Measurements from ENCODE around the gene C8A.

DNA sequence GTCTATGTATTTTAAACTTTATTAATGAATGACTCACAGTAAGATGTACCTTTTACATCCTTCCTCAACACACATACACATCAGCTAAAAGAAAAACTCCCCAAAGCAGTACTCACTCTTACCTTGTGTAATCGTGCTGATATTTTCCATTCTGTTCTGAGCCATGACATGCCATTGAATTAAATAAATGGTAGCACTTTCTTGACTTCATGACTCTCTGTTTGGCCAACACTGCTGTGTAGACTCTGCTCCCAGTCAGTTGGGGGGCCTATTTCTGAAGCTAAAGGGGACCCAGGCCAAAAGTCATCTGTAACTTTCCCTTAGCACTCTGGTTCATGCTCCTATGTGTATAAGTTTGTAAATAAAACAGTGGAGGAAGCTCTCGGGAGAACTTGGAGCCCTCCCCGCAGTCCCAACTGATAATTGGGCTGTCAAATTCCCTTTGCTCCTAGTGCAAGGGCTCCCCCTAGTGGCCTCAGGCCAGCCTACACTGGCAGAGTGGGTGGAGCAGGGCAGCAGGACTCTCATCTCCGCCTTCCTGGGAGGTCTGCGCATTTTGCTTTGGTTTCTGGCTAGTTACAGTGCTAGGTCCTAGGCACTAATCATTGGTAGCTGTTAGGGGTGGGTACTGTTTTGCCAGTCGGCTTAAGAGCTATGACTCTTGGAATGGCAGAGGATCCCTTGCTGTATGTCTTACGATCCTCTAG lies 33.7 kb upstream of the C8A start:
- TF ChIP-seq, protein P1, sequence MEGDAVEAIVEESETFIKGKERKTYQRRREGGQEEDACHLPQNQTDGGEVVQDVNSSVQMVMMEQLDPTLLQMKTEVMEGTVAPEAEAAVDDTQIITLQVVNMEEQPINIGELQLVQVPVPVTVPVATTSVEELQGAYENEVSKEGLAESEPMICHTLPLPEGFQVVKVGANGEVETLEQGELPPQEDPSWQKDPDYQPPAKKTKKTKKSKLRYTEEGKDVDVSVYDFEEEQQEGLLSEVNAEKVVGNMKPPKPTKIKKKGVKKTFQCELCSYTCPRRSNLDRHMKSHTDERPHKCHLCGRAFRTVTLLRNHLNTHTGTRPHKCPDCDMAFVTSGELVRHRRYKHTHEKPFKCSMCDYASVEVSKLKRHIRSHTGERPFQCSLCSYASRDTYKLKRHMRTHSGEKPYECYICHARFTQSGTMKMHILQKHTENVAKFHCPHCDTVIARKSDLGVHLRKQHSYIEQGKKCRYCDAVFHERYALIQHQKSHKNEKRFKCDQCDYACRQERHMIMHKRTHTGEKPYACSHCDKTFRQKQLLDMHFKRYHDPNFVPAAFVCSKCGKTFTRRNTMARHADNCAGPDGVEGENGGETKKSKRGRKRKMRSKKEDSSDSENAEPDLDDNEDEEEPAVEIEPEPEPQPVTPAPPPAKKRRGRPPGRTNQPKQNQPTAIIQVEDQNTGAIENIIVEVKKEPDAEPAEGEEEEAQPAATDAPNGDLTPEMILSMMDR (conservative IDR thresholded peaks at IDR 0.05 in 1 of 2, IDR thresholded peaks at IDR 0.05 in 1 of 2; ENCODE audit: low read depth in 1 of 2, low read length in 2 of 2) = peak; percentile 97 to 98
- no peak for TF ChIP-seq EZH2 (IDR thresholded peaks at IDR 0.05; ENCODE audit: low read length, missing control alignments)

Measured in fibroblast of lung (primary cell).